Raji (cell line): Measurements from ENCODE around the gene IRX6.

Experiments
- POLR2A ChIP-seq: IDR thresholded peaks from 2 replicates; pipeline ENCODE4 v1.6.1; 2011; ENCODE audit warnings: low read depth, low read length, control low read depth; ENCODE audit not compliant: insufficient read depth

IRX6 gene

GRCh38 chr16:55297910-55298479 lies 26.0 kb upstream of the IRX6 start:
- TF ChIP-seq POLR2A = no peak

GRCh38 chr16:55301385-55302008 lies 22.5 kb upstream of the IRX6 start:
- no peak for TF ChIP-seq POLR2A

GRCh38 chr16:55302635-55303034 lies 21.4 kb upstream of the IRX6 start:
- TF ChIP-seq POLR2A = no peak

- TF ChIP-seq POLR2A = no peak
These were observed 15.0 kb upstream of the IRX6 start for GRCh38 chr16:55308973-55309372.

GRCh38 chr16:55322327-55322726 lies 1.7 kb upstream of the IRX6 start:
- TF ChIP-seq POLR2A = no peak

GRCh38 chr16:55324285-55325079 lies 479 bp downstream of the IRX6 start:
- no peak for TF ChIP-seq POLR2A

- no peak for TF ChIP-seq POLR2A
These were observed 1.1 kb downstream of the IRX6 start for GRCh38 chr16:55325080-55325447.

GRCh38 chr16:55325458-55326109 lies 1.6 kb downstream of the IRX6 start:
- no peak for TF ChIP-seq POLR2A

- TF ChIP-seq POLR2A = no peak
These were observed 2.5 kb downstream of the IRX6 start for GRCh38 chr16:55326261-55327092.

- no peak for TF ChIP-seq POLR2A
These were observed 4.9 kb downstream of the IRX6 start for GRCh38 chr16:55328611-55329569.

GRCh38 chr16:55329791-55330428 lies 5.9 kb downstream of the IRX6 start:
- no peak for TF ChIP-seq POLR2A

- no peak for TF ChIP-seq POLR2A
These were observed 7.0 kb downstream of the IRX6 start for GRCh38 chr16:55330781-55331647.
